ENCODE measurements around the gene POLR2F. TPM values are rescaled to one million over a fixed set of nuclear protein-coding genes. Genes with fewer than 3 reads are reported as not detected.

The POLR2F gene
- polyA plus RNA-seq, 1 of the 3 experiments (the other 2 are of a cell fraction): 255 TPM

DNA sequence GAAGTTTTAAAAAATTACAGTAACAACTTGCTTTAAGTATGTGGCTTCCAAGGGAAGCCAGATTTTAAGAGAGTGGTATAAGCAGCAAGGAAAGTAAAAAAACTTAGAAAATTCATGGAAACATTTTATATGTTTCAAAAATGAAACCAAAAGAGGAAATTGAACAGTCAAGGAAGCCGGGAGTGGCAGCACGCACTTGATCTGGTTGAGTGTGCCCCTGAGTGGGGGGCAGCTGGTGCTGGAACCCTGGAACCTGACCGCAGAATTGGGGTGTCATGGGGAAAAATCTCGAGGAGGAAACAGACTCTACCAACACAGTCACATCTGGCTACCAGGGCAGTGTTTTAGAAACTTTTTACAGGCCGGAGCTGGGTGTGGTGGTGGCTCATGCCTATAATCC lies 33.4 kb upstream of the POLR2F start (continued):
- TF ChIP-seq GABPA (IDR thresholded peaks at IDR 0.05; ENCODE audit: low read depth): no peak

DNA sequence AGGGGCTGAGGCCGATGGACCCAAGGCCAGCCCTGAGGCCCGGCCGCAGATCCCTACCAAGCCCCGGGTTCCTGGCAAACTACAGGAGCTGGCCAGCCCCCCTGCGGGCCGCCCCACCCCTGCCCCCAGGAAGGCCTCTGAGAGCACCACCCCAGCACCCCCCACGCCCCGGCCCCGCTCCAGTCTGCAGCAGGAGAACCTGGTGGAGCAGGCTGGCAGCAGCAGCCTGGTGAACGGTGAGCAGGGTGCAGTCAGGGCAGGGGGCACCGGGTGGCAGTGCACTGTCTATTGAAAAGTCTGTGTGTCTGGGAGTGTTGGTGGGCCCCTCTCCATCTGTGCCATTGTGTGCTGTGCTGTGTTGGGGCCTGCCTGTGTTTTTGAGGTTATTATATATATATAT lies 31.3 kb upstream of the POLR2F start:
- no peaks in the 10 kb centered on the region for H4K20me1 ChIP-seq (ENCODE audit: insufficient read depth)
- no peak overlapping the region for H3K9ac ChIP-seq
- TF ChIP-seq, protein P1, sequence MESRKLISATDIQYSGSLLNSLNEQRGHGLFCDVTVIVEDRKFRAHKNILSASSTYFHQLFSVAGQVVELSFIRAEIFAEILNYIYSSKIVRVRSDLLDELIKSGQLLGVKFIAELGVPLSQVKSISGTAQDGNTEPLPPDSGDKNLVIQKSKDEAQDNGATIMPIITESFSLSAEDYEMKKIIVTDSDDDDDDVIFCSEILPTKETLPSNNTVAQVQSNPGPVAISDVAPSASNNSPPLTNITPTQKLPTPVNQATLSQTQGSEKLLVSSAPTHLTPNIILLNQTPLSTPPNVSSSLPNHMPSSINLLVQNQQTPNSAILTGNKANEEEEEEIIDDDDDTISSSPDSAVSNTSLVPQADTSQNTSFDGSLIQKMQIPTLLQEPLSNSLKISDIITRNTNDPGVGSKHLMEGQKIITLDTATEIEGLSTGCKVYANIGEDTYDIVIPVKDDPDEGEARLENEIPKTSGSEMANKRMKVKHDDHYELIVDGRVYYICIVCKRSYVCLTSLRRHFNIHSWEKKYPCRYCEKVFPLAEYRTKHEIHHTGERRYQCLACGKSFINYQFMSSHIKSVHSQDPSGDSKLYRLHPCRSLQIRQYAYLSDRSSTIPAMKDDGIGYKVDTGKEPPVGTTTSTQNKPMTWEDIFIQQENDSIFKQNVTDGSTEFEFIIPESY (IDR thresholded peaks at IDR 0.05; ENCODE audit: borderline replicate concordance, low read depth): no peak
- no peaks in the 10 kb centered on the region for H3K79me2 ChIP-seq (ENCODE audit: insufficient read depth)
- peak; percentile 67 for DNase-seq
- no peak overlapping the region for H3K27ac ChIP-seq (ENCODE audit: low read depth in 2 of 2, low read length in 1 of 2)
- peaks cover 27 to 47% of the 10 kb centered on the region in 2 experiments for H3K36me3 ChIP-seq (replicated peaks in 1 of 2; ENCODE audit: control insufficient read depth in 1 of 2, insufficient read depth in 2 of 2, low read length in 1 of 2)
- no peak overlapping the region for H2AFZ ChIP-seq (ENCODE audit: low read depth)
- H3K27me3 ChIP-seq (ENCODE audit: insufficient read depth): no peaks in the 10 kb centered on the region
- no peak overlapping the region for H3K4me3 ChIP-seq (ENCODE audit: low read depth in 2 of 2, low read length in 1 of 2)
- WGBS (ENCODE audit: low lambda C conversion rate): 58% methylated on average over 2 of the region's 11 CpGs
- H3K4me1 ChIP-seq (ENCODE audit: control insufficient read depth in 1 of 2, insufficient read depth in 2 of 2, low read depth in 1 of 2, low read length in 1 of 2): no peaks in the 10 kb centered on the region
- H3K9me2 ChIP-seq: no peaks in the 10 kb centered on the region
- ChIA-PET CTCF (interaction anchor here (0.7 kb wide), 1 partner anchor 15 kb away, joined by 3 read pairs; no protein-coding TSS in a partner anchor), POLR2A (no interaction called here)
- H3K4me2 ChIP-seq: no peak overlapping the region
- H3F3A ChIP-seq (replicated peaks; ENCODE audit: insufficient read depth): peaks cover 5% of the 10 kb centered on the region
- H3K9me3 ChIP-seq: no peaks in the 10 kb centered on the region

DNA sequence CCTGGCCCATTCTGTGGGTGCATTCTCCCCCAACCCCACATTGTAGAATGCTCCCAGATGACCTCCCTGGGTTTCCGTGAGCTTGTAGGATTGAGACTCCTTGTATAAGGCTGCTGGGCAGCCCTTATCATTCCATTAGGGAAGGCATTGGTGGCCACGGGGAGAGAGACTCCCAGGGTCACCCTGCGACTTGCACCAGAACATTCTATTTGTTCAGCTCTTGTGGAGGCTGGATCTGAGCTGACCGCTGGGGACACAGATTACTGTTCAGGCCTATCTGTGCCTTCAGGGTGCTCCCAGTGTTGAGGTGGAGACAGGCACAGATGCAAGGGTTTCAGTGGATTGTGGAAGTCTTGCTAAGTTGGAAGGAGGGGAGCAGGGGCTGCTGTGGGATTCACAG lies 29.6 kb upstream of the POLR2F start:
- no peak overlapping the region for H3K27ac ChIP-seq (ENCODE audit: low read depth in 2 of 2, low read length in 1 of 2)
- ChIA-PET POLR2A (no interaction called here), CTCF (interaction anchor here (3.1 kb wide), 1 partner anchor 10 kb away, joined by 10 read pairs; no protein-coding TSS in a partner anchor)
- H4K20me1 ChIP-seq (ENCODE audit: insufficient read depth): no peaks in the 10 kb centered on the region
- H3K4me1 ChIP-seq (ENCODE audit: control insufficient read depth in 1 of 2, insufficient read depth in 2 of 2, low read depth in 1 of 2, low read length in 1 of 2): no peaks in the 10 kb centered on the region
- no peaks in the 10 kb centered on the region; the same call in 1 of the 2 replicates for H3K79me2 ChIP-seq (ENCODE audit: insufficient read depth)
- no peak overlapping the region for H3K9ac ChIP-seq
- no peak overlapping the region for H3K4me2 ChIP-seq
- WGBS (ENCODE audit: low lambda C conversion rate): 97% methylated on average over 4 of the region's 4 CpGs
- peaks cover 5% of the 10 kb centered on the region for H3F3A ChIP-seq (replicated peaks; ENCODE audit: insufficient read depth)
- H3K36me3 ChIP-seq (replicated peaks in 1 of 2; ENCODE audit: control insufficient read depth in 1 of 2, insufficient read depth in 2 of 2, low read length in 1 of 2): peaks cover 25 to 38% of the 10 kb centered on the region in 2 experiments
- no peaks in the 10 kb centered on the region for H3K9me3 ChIP-seq
- no peak overlapping the region for H3K4me3 ChIP-seq (ENCODE audit: low read depth in 2 of 2, low read length in 1 of 2)
- DNase-seq: peak; percentile 25
- H2AFZ ChIP-seq (ENCODE audit: low read depth): no peak overlapping the region
- no peaks in the 10 kb centered on the region for H3K9me2 ChIP-seq
- TF ChIP-seq SIN3A (IDR thresholded peaks at IDR 0.05; ENCODE audit: borderline replicate concordance, low read depth, low read length) (no peak), MXI1 (IDR thresholded peaks at IDR 0.05; ENCODE audit: low read depth, low read length) (no peak), GABPA (IDR thresholded peaks at IDR 0.05; ENCODE audit: low read depth) (no peak), MEF2A (IDR thresholded peaks at IDR 0.05; ENCODE audit: borderline replicate concordance, low read depth) (no peak), TAF1 (IDR thresholded peaks at IDR 0.05; ENCODE audit: borderline replicate concordance, low read depth, low read length) (no peak), YY1 (IDR thresholded peaks at IDR 0.05; ENCODE audit: low read depth) (no peak), JUND (IDR thresholded peaks at IDR 0.05) (no peak), CHD2 (IDR thresholded peaks at IDR 0.05; ENCODE audit: low read length, partially characterized antibody) (no peak), RCOR1 (IDR thresholded peaks at IDR 0.05; ENCODE audit: low read length) (no peak)
- TF ChIP-seq, protein P1 (IDR thresholded peaks at IDR 0.05; ENCODE audit: borderline replicate concordance, low read depth): no peak
- TF ChIP-seq, protein P2, sequence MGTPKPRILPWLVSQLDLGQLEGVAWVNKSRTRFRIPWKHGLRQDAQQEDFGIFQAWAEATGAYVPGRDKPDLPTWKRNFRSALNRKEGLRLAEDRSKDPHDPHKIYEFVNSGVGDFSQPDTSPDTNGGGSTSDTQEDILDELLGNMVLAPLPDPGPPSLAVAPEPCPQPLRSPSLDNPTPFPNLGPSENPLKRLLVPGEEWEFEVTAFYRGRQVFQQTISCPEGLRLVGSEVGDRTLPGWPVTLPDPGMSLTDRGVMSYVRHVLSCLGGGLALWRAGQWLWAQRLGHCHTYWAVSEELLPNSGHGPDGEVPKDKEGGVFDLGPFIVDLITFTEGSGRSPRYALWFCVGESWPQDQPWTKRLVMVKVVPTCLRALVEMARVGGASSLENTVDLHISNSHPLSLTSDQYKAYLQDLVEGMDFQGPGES (IDR thresholded peaks at IDR 0.05; ENCODE audit: low read depth, low read length): no peak
- TF ChIP-seq, protein P3, sequence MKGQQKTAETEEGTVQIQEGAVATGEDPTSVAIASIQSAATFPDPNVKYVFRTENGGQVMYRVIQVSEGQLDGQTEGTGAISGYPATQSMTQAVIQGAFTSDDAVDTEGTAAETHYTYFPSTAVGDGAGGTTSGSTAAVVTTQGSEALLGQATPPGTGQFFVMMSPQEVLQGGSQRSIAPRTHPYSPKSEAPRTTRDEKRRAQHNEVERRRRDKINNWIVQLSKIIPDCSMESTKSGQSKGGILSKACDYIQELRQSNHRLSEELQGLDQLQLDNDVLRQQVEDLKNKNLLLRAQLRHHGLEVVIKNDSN (IDR thresholded peaks at IDR 0.05; ENCODE audit: borderline replicate concordance, low read depth): no peak
- H3K27me3 ChIP-seq (ENCODE audit: insufficient read depth): no peaks in the 10 kb centered on the region
